HG03039 (cell line): Measurements from ENCODE around the gene NDUFS5.
"Not testable (repeated sequence)": the region's sequence is repeated elsewhere in the genome, so short reads cannot be mapped to it uniquely, and the experiment has no call there.

Source experiments
- ATAC-seq: cut with Tn5 transposase; IDR thresholded peaks from one replicate; pipeline ENCODE4 v1.9.1; 2021; ENCODE audit warnings: mild to moderate bottlenecking, moderate library complexity; ENCODE audit not compliant: unreplicated experiment

The NDUFS5 gene

DNA sequence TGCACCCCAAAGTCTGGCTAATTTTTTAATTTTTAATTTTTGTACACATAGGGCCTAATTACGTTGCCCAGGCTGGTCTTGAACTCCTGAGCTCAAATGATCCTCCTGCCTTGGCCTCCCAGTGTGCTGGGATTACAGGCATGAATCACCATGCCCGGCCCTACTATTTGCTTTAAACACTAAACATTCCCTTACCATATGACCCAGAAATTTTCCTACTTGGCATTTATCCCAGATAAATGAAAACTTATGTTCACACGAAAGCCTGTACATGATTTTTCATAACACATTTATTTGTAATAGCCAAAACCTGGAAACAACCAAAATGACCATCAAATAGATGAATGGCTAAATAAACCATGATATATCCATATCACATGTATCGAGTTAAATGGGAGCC is 35.8 kb downstream of the NDUFS5 start:
- no peak for ATAC-seq

DNA sequence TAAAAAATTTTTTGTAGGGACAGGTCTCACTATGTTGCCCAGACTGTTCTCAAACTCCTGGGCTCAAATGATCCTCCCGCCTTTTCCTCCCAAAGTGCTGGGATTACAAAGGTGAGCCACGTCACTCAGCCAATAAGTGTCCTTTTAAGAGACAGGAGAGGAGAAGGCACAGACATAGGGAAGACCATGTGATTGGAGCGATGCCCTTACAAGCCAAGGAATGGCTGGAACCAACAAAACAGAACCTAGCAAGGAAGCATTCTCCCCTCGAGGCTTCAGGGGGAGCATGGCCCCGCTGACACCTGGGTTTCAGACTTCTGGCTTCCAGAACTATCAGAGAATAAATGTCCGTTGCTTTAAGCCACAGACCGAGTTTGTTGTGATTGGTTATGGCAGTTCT is 37.0 kb downstream of the NDUFS5 start:
- no peak for ATAC-seq

DNA sequence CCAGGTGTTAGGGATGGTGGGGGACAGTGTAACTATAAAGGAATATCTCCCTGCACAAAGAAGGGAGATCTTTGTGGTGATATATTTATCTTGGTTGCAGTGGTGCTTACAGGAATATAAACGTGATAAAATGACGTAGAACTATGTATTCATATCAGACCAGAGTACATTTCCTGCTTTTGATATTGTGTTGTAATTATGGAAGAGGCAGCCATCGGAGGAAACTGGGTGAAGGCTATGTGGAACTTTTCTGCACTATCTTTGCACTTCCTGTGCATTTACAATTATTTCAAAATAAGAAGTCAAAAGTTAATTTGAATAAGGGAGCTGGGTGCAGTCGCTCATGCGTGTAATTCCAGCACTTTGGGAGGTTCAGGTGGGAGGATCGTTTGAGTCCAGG is 37.6 kb downstream of the NDUFS5 start:
- ATAC-seq: no peak

DNA sequence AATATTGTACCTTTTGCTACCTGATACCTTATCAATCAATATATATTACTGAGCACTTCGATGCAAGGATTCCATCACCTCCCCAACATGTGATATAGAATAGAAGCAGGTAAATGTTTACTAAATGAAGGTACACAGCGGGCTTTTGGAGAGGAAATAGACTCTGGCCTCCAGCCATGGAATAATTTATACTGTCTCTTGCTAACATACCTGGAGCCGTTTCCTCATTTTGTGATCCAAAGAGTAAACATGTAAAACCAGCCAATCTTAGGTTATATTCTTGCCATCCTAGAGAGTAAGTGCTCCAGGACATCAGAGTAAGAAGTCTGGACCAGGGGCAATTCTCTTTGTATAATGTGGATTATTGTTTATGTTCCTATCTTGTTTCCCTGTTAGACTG is 39.4 kb downstream of the NDUFS5 start:
- ATAC-seq: no peak

DNA sequence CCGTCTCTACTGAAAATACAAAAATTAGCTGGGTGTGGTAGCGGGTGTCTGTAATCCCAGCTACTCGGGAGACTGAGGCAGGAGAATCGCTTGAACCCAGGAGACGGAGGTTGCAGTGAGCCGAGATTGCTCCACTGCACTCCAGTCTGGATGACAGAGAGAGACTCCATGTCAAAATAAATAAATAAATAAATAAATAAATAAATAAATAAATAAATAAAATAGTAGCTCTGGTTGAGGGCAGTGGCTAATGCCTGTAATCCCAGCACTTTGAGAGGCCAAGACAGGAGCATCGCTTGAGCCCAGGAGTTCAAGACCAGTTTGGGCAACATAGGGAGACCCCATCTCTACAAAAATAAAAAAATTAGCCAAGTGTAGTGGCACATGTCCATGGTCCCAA is 42.1 kb downstream of the NDUFS5 start:
- ATAC-seq: not testable (repeated sequence)

DNA sequence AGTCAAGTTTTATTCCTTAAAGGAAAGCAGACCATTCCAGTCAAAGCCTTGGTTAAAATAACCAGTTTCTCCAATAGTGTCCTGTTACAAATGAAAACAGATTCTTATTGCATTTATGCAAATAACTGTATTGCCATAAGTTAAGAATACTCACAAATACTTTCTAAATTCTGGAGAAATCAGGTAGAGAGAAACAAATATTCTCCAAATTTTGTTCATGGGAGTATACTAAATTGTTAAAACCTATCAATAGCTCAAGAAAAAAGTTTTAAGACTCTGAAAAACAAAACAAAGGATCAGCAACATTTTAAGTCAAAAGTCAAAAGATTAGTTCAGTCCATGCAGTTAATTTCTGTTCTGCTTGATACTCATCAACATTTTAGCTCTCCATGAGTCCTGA is 45.4 kb downstream of the NDUFS5 start:
- ATAC-seq: not testable (repeated sequence)

DNA sequence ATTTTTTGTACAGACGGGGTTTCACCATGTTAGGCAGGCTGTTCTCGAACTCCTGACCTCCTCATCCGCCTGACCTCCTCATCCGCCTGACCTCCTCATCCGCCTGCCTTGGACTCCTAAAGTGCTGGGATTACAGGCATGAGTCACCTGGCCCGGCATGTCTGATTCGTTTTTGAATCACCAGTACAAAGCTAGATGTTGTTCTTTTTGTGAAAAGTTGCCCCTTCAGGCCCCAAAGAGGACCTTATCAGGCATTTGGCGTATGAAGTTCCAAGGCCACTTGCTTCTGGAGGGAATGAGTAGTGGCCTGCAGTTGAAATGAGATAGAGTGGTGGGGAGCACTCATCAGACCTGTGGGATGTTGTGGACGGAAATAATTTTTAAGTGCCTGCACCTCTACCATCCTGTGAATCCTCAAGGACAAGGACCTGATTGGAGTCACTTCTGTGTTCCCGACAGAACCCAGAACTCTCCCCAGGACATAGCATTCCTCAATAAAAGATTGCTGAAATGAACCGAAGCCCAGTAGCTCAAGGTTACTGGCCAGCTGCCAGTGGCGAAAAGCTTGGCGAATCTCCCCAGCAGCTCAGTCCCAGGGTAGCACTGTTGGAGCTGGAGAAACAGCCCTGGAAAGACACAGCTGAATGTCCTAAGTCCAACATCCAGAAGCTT is 50.1 kb downstream of the NDUFS5 start:
- no peak for ATAC-seq

DNA sequence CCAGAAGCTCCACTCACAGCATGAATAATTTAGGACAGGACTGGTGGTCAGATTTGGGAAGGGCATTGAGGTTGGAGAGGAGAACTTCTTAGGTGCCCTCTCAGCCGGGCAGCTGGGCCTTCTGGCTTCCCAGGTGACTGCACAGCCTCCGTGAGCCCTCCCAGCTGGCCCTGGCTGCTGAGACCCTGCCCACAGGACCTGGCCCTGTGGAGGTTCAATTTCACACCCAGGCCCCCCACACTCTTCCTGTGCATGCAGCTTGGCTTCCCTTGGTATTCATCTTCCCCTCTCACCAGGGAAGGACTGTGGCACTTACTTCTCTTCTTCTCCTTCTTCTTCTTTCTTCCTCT is 50.6 kb downstream of the NDUFS5 start:
- ATAC-seq: no peak

DNA sequence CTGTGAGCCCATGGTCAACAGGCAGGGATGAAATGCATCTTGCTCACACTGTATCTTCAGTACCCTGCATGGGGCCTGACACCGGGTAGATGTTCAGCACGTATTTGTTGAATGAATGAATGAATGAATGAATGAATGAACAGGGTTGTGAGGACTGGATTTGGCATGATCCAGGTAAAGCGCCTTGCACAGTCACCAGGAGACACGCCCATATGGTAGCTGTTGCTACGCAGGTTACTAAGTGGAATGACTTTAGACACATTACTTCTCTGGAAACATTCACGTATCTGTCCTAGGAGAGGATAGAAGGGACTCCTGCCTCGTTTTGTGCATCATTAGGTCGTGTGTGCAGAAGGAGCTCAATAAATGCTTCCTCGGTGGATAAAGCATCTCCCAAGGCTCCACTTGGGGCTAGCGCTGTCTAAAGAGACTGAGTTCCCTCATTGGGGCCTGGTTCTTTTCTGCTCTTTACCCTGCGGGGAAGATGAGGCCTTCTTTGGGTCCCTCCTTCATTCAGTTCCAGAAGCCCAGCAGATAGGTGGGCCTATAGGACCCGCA is 54.2 kb downstream of the NDUFS5 start:
- ATAC-seq: no peak

DNA sequence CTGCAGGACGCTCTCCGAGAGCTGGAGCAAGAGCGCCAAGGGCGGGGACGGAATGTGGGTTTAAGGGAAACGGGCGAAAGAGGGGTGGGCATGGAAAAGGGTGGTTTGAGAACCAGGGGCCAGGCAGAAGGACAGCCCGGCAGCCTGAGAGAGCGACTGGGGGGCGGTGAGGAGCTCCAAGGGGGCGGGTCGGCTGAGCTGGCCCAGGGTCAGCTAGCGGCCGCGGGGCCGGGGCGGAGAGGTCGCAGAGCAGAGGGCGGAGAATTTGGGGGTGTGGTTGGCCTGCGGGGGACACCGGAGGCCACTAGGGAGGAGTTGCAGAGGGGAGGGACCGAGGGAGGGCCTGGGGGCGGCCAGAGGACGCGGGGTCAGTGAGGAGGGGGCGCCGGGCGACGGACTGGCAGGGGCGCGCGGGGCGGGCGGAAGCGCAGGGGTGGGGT is 54.7 kb downstream of the NDUFS5 start:
- no peak for ATAC-seq

DNA sequence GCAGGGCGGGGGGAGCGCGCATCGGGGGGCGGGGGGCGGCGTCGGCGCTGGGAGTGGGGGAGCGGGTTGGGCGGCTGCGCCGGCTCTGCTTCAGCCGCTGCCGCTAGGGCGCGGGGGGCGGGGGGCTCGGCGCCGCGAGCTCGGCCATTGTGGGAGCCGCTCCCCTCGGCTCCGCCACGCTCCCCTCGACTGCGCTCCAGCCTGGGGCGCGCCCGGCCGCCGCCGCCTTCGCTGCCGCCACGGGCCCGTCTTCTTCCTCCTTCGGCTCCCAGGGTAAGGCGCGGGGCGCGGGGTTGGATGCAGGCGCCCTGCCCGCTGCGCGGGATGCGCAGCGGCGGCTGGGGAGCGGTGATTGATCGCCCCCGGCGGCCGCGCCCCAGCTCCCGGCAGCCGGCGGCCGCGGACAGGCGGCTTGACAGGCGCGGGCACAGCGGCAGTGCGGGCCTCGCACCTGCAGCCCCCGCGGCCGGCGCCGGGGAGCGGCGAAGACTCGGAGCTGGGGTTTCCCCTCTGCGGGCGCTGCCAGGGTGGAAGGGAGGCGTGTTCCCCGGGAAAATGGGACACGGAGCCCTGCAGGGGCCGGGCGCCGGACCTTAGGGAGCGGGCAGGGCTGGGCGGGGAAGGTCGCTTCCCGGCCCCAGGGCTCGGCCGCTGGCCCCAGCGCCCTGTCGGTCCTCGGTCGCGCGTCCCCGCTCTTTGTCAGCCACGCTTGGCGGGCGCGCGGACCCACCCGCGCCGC is 55.3 kb downstream of the NDUFS5 start:
- no peak for ATAC-seq

DNA sequence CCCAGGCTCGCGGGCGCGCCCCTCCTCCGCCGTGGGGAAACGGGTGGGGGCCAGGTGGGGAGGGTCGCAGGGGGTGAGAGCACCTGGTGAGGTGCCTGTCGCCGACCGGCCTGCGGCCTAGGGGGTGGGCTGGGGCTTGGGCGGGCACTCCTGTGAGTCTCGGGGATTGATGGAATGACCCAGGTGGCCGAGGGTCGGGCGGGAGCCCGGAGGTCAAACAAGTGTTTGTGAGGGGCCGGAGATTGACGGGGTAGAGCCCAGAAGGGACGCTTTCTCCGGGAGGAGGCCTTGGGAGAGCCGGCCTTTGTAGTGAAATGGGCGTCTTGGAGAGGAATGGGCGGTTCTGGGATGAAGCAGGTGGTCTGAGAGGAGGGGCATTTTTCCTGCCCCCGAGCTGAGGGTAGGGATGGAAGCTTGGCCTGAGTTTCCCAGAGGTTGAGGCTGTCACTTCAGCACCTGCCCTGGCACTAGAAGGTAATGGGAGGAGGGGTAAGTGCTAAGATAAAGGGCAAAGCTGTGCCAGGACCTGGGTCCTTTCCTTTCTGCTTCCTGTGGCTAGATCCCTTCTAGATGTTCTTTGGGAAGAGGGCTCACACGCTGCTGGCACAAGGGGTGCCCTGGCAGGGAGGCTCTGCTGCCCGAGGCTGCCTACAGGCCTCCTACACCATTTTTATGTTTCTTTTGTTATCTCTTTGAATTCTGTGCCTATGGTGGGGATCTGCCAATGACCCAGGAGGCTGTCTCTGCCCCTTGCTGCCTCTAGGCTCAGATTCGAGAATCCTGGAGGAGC is 56.1 kb downstream of the NDUFS5 start:
- ATAC-seq: no peak

DNA sequence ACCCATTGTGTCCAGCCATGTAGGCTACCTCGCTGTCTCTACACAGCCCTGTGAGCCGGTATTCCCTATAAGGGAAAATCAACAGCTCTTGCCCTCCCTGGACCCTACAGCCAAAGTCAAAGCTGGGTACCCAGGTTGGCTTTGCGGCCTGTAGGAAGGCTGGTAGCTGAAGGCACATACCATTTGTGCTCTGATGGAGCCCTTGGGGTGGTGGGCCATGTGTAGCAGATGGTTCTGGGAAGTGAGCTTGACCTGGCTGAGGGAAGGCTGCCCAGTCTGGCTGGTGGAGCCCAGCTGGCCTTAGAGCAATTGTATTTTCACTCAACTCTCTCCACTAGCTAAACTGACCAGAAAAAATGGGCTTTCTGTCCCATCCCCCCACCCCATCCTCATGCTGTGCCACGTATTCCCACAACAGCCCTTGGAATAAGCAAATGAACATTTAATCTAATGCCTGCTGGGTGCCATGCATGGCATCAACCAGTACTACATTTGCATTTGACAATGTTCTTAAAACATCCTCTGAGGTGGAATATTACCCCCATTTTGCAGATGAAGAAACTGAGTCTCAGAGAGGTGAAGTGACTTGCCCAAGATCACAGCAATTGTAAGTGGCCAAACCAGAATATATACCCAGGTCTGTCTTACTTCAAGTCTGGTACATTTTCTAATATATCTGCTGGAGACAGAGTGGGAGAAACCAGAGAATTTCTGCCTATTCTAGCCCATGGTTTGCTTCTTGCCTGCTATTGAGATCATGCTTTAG is 56.8 kb downstream of the NDUFS5 start:
- no peak for ATAC-seq

DNA sequence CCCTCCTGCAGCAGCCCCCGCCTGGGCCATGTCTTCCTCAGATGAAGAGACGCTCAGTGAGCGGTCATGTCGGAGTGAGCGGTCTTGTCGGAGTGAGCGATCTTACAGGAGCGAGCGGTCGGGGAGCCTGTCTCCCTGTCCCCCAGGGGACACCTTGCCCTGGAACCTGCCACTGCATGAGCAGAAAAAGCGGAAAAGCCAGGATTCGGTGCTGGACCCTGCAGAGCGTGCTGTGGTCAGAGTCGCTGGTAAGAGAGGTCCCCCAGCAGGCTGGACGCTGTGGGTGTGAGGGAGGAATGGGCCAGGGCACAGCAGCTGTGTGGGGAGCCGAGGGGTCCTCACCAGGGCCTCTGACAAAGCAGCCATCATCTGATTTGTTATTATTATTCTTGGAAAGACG is 58.0 kb downstream of the NDUFS5 start:
- ATAC-seq: no peak
